ENCODE measurements around the gene PFKL.

- TF ChIP-seq ZNF671 (CRISPR knock-in tag; IDR thresholded peaks at IDR 0.05) = no peak
- no peak for TF ChIP-seq PREB (CRISPR knock-in tag; IDR thresholded peaks at IDR 0.05; ENCODE audit: borderline replicate concordance)
- no peak for TF ChIP-seq NFYB (CRISPR knock-in tag; conservative IDR thresholded peaks at IDR 0.05; ENCODE audit: low read depth)
- TF ChIP-seq ATF2 (CRISPR knock-in tag; IDR thresholded peaks at IDR 0.05; ENCODE audit: borderline replicate concordance, low read depth) = no peak
- TF ChIP-seq PRRX2 (CRISPR knock-in tag; IDR thresholded peaks at IDR 0.05) = no peak
- TF ChIP-seq PRDM15 (CRISPR knock-in tag; IDR thresholded peaks at IDR 0.05) = no peak
- no peak for TF ChIP-seq ZNF512 (CRISPR knock-in tag; IDR thresholded peaks at IDR 0.05; ENCODE audit: borderline replicate concordance)
- no peak for TF ChIP-seq CTCF (IDR thresholded peaks at IDR 0.05)
- no peak for TF ChIP-seq GTF2I (CRISPR knock-in tag; conservative IDR thresholded peaks at IDR 0.05)
- TF ChIP-seq SP1 (CRISPR knock-in tag; conservative IDR thresholded peaks at IDR 0.05) = no peak
- no peak for TF ChIP-seq HMGA2 (CRISPR knock-in tag; IDR thresholded peaks at IDR 0.05)
- no peak for TF ChIP-seq SMAD4 (CRISPR knock-in tag; IDR thresholded peaks at IDR 0.05)
- TF ChIP-seq NR2C2 (CRISPR knock-in tag; IDR thresholded peaks at IDR 0.05) = no peak
- TF ChIP-seq CREB1 (CRISPR knock-in tag; IDR thresholded peaks at IDR 0.05) = no peak
Observed at GRCh38 chr21:44314128-44314527, 14.3 kb downstream of the PFKL start.

Measured in WTC11 (cell line).